Measurements from ENCODE around the gene DRAXIN.

Gene DRAXIN

DNA sequence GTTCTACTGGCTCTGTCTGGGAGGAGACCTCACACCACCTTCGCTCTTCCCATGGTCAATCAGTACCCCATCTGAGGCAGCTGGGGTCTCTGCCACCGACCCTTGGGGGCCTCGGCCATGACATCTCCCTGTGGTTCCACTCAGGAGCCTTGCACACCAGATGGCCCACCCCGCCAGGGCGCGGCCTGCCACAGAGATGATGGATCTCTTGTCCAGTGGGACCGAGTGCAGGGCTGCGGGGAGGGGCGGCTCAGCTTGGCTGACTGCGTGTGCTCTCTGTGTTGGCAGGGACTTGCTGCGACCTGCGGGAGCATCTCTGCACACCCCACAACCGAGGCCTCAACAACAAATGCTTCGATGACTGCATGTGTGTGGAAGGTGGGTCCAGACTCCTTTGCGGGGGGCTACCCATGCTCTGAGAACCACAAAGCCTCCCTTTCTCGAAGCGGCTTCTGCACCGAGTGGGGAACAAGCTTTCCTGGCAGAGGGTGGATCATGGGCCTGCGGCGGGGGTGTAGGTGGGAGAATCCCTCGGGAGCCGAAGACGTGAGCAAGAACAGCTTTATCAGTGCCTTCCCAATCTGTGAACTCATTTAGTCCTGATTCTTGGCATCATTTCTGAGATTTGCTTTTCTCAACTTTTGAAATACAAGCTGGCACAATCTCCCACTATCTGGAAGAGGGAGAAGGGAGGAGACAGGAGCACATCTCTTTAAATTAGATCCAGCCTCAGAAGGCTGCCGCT is 23.5 kb downstream of the DRAXIN start:
- DNase-seq (ENCODE audit: low read depth) = no peak
- TF ChIP-seq, protein P1, sequence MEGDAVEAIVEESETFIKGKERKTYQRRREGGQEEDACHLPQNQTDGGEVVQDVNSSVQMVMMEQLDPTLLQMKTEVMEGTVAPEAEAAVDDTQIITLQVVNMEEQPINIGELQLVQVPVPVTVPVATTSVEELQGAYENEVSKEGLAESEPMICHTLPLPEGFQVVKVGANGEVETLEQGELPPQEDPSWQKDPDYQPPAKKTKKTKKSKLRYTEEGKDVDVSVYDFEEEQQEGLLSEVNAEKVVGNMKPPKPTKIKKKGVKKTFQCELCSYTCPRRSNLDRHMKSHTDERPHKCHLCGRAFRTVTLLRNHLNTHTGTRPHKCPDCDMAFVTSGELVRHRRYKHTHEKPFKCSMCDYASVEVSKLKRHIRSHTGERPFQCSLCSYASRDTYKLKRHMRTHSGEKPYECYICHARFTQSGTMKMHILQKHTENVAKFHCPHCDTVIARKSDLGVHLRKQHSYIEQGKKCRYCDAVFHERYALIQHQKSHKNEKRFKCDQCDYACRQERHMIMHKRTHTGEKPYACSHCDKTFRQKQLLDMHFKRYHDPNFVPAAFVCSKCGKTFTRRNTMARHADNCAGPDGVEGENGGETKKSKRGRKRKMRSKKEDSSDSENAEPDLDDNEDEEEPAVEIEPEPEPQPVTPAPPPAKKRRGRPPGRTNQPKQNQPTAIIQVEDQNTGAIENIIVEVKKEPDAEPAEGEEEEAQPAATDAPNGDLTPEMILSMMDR (IDR thresholded peaks at IDR 0.05; ENCODE audit: control insufficient read depth, extremely low read depth, insufficient read depth) = no peak
- no peak overlapping the region for H3K4me3 ChIP-seq (ENCODE audit: low read depth, low read length)

DNA sequence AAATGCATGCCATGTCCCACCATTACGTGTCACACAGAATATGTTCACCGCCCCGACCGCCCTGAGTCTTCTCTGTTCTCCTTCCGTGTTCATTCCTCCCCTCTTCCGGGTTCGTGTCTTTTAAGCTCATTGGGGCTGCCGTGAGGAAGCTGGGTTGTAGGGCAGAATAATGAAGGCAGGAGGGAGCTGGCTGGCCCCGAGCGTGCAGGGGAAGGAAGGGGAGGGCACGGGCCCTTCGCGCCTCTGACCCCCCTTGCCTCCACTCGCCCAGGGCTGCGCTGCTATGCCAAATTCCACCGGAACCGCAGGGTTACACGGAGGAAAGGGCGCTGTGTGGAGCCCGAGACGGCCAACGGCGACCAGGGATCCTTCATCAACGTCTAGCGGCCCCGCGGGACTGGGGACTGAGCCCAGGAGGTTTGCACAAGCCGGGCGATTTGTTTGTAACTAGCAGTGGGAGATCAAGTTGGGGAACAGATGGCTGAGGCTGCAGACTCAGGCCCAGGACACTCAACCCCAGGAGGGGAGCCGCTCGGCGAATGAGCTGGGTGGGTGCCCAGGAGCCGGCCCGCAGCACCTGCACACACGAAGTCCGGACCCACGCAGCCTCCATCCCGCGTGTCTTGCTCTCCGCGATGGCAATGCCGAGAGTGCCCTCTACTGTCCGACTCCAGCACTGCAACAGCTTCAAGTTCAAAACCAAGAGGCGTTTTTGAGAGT is 28.0 kb downstream of the DRAXIN start:
- TF ChIP-seq, protein P1 (IDR thresholded peaks at IDR 0.05; ENCODE audit: control insufficient read depth, extremely low read depth, insufficient read depth) = peak; percentile 96
- no peak overlapping the region for H3K4me3 ChIP-seq (ENCODE audit: low read depth, low read length)
- no peak for DNase-seq (ENCODE audit: low read depth)

DNA sequence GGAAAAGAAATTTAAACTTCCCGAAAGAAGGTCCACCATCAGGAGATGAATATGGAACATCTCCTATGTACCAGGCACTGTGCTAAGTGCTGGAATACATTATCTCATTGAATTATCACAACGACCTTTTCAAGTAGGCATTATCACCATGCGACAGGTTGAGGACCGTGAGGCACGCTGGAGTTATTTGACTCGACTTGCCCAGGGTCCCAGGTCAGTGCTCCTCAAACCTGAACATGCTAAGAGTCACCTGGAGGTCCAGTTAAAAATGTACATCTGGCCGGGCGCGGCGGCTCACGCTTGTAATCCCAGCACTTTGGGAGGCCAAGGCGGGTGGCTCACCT is 28.5 kb downstream of the DRAXIN start:
- TF ChIP-seq, protein P1 (IDR thresholded peaks at IDR 0.05; ENCODE audit: control insufficient read depth, extremely low read depth, insufficient read depth) = no peak
- H3K4me3 ChIP-seq (ENCODE audit: low read depth, low read length) = no peak overlapping the region
- DNase-seq (ENCODE audit: low read depth) = no peak

DNA sequence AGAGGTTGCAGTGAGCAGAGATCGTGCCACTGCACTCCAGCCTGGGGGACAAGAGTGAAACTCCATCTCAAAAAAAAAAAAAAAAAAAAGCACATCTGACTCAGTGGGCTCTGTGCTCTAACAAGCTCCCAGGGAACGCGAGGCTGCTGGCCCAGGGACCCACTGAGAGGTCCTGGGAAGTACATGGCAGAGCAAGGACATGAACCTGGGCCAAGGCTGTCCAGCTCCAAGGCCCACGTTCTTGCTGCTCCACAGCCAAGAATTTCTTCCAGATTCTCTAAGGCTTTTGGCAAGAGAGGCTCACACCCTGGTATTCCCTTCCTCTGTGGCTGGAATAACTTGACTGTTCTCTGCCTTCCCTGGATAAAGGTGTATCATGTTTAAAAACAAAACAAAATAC is 29.0 kb downstream of the DRAXIN start:
- no peak overlapping the region for H3K4me3 ChIP-seq (ENCODE audit: low read depth, low read length)
- TF ChIP-seq, protein P1 (IDR thresholded peaks at IDR 0.05; ENCODE audit: control insufficient read depth, extremely low read depth, insufficient read depth) = no peak
- no peak for DNase-seq (ENCODE audit: low read depth)

DNA sequence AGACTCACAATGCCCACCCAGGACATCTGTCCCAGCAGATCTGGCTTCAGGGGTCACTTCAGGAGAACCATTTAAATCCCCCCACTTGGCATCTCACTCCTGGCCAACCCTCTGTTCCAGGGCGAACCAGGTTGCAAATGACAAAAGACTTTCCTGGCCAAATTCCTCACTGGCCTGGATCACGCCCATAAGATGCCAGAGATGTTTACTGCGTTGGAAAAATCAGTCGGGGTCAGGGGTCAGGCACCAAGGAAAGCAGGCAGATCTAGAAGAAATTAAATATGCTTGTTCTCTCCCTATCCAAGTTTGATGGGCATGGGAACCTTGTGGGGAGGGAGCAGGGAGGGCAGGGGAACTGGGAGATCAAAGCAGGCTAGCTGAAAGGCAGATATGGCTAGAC is 29.8 kb downstream of the DRAXIN start:
- no peak for DNase-seq (ENCODE audit: low read depth)
- TF ChIP-seq, protein P1 (IDR thresholded peaks at IDR 0.05; ENCODE audit: control insufficient read depth, extremely low read depth, insufficient read depth) = no peak
- H3K4me3 ChIP-seq (ENCODE audit: low read depth, low read length) = no peak overlapping the region

DNA sequence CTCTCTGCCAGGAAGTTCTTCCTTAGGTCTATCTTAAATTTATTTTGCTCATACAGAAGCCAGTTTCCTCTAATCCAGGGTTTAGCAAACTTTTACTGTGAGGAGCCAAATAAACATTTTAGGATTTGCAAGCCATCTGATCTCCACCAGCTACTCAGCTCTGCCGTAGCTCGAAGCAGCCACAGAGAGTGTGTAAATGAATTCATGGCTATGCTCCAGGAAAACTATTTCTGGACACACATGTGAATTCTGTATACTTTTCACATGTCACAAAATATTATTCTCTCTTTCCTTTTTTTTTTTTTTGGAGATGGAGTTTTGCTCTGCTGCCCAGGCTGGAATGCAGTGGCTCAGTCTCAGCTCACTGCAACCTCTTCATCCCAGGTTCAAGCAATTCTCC is 31.0 kb downstream of the DRAXIN start:
- H3K4me3 ChIP-seq (ENCODE audit: low read depth, low read length) = no peak overlapping the region
- TF ChIP-seq, protein P1 (IDR thresholded peaks at IDR 0.05; ENCODE audit: control insufficient read depth, extremely low read depth, insufficient read depth) = no peak
- DNase-seq (ENCODE audit: low read depth) = no peak
